Measurements from ENCODE around the gene GALNT6. TPM values are rescaled to one million over a fixed set of nuclear protein-coding genes. Genes with fewer than 3 reads are reported as not detected.

The GALNT6 gene
- total and polyA plus RNA-seq, 2 of the 13 experiments (the other 11 are each of a cell fraction or from before 2014, with no cell fraction given) = 1.0 to 1.1 TPM

GRCh38 chr12:51415931-51416330 is 24.7 kb upstream of the GALNT6 start:
- Histone ChIP-seq H3K79me2 (ENCODE audit: insufficient read depth, low read length) (no peaks in the 10 kb centered on the region), H3K4me2 (ENCODE audit: low read depth, low read length) (no peak overlapping the region), H3K4me3 (replicated peaks in 1 of 3; ENCODE audit: insufficient read depth in 1 of 3, low read depth in 2 of 3, low read length in 3 of 3) (no peak overlapping the region), H3K4me1 (ENCODE audit: insufficient read depth, low read length) (no peaks in the 10 kb centered on the region), H3K9me3 (ENCODE audit: low read length) (no peaks in the 10 kb centered on the region), H3K9ac (ENCODE audit: insufficient read depth, low read depth, low read length) (no peak overlapping the region), H3K27ac (ENCODE audit: extremely low read length, insufficient read depth, low read length) (no peak overlapping the region), H2AFZ (ENCODE audit: low read length) (no peak overlapping the region), H3K27me3 (ENCODE audit: control insufficient read depth in 1 of 2, insufficient read depth in 2 of 2, low read length in 2 of 2) (no peaks in the 10 kb centered on the region), H3K36me3 (replicated peaks in 1 of 2; ENCODE audit: control insufficient read depth in 1 of 2, insufficient read depth in 2 of 2, low read length in 2 of 2) (no peaks in the 10 kb centered on the region), H4K20me1 (ENCODE audit: insufficient read depth, low read length) (no peaks in the 10 kb centered on the region)
- in situ Hi-C loops (cut with HindIII; ENCODE audit: extremely low pct_ligation_motif_present, low pct_unique_long_range_greater_than_20kb) = no loop called here
- no peak for DNase-seq (ENCODE audit: low spot score)
- ChIA-PET CTCF (ENCODE audit: low intra/inter-chr PET ratio, low total read pairs) (no interaction called here), POLR2A (no interaction called here)
- 56% methylated on average over 1 of the region's 1 CpG for WGBS (ENCODE audit: low lambda C conversion rate)
- ATAC-seq = no peak
- FAIRE-seq = no peak
- intact Hi-C loops (cut with micrococcal nuclease; ENCODE audit: unreplicated experiment) = no loop called here
- TF ChIP-seq REL (CRISPR knock-in tag; conservative IDR thresholded peaks at IDR 0.05) (no peak), LCORL (IDR thresholded peaks at IDR 0.05) (peak; percentile 85), LCORL (CRISPR knock-in tag; IDR thresholded peaks at IDR 0.05) (no peak), PLSCR1 (CRISPR knock-in tag; IDR thresholded peaks at IDR 0.05; ENCODE audit: borderline replicate concordance) (no peak), REPIN1 (CRISPR knock-in tag; IDR thresholded peaks at IDR 0.05; ENCODE audit: borderline replicate concordance, low read depth) (no peak), ZBTB42 (CRISPR knock-in tag; IDR thresholded peaks at IDR 0.05) (no peak), CSRNP2 (CRISPR knock-in tag; conservative IDR thresholded peaks at IDR 0.05; ENCODE audit: low read depth) (no peak), ZNF547 (CRISPR knock-in tag; IDR thresholded peaks at IDR 0.05) (no peak)
- BruUV-seq (replicated peaks) = no TSS peak

All from HepG2 (cell line).